PC-3 (cell line): ENCODE data around the gene SNTG2.

Source experiments
- CTCF ChIP-seq: fragments of 300-600 bp; sonication (generic); conservative IDR thresholded peaks from 2 replicates; pipeline ENCODE4 v1.5.1; 2017; ENCODE audit warnings: antibody characterized with exemption, low read depth, mild to moderate bottlenecking, low read length
- EZH2 ChIP-seq: fragments of 300-600 bp; sonication (generic); IDR thresholded peaks from one replicate; pipeline ENCODE4 v1.6.1; 2017; ENCODE audit warnings: antibody characterized with exemption, mild to moderate bottlenecking, low read length; ENCODE audit not compliant: unreplicated experiment

GRCh38 chr2:1314254-1314653 is 363.6 kb downstream of the SNTG2 start:
- TF ChIP-seq CTCF (no peak), EZH2 (no peak)
